ENCODE measurements around the gene TNN. TPM values are rescaled to one million over a fixed set of nuclear protein-coding genes. Genes with fewer than 3 reads are reported as not detected.
"Not testable (repeated sequence)": the region's sequence is repeated elsewhere in the genome, so short reads cannot be mapped to it uniquely, and the experiment has no call there.

Gene TNN
- total and polyA plus RNA-seq, 9 donors = 0.12 TPM; not detected in 8

DNA sequence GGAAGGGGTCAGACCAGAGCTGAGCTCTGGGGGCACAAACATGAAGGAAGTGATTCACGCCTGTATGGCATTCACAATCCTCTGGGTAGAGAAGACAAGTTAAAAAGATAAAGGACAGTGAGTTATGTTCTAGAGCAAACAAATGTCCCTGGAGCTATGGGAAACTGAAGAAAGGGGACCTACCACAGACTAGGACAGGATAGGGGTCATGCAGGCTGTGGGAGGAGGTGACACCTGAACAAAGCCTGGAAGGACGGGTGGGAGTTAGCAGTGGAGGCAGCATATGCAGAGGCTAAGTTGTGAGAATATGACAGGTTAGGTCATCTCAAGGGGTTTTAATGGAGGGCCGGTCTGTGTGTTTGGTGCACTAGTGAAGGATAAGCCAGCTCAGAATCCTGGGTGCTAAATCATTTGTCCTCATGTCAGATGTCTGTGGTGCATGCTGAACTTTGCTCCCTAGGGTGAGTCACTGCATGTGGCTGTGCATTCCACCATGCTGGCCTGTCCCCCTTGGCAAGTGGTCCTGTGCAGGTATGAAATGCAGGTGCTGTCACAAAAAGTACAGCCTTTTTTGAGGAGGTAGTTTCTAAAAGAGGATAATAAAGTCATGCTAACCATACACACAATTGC is 28.5 kb downstream of the TNN start:
- no peak for DNase-seq
- H3K9me3 ChIP-seq = no peaks in the 10 kb centered on the region
- no peaks in the 10 kb centered on the region for H3K4me1 ChIP-seq (ENCODE audit: insufficient read depth)
- no peaks in the 10 kb centered on the region for H3K36me3 ChIP-seq
- H3K27me3 ChIP-seq = no peaks in the 10 kb centered on the region
- TF ChIP-seq EP300 (IDR thresholded peaks at IDR 0.05) (no peak), POLR2A (IDR thresholded peaks at IDR 0.05) (no peak)
- TF ChIP-seq, protein P1, sequence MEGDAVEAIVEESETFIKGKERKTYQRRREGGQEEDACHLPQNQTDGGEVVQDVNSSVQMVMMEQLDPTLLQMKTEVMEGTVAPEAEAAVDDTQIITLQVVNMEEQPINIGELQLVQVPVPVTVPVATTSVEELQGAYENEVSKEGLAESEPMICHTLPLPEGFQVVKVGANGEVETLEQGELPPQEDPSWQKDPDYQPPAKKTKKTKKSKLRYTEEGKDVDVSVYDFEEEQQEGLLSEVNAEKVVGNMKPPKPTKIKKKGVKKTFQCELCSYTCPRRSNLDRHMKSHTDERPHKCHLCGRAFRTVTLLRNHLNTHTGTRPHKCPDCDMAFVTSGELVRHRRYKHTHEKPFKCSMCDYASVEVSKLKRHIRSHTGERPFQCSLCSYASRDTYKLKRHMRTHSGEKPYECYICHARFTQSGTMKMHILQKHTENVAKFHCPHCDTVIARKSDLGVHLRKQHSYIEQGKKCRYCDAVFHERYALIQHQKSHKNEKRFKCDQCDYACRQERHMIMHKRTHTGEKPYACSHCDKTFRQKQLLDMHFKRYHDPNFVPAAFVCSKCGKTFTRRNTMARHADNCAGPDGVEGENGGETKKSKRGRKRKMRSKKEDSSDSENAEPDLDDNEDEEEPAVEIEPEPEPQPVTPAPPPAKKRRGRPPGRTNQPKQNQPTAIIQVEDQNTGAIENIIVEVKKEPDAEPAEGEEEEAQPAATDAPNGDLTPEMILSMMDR (IDR thresholded peaks at IDR 0.05) = no peak
- no peak overlapping the region for H3K4me3 ChIP-seq
- intact Hi-C loops (cut with DNase I) = no loop called here
- WGBS, 3 donors = 84 to 87% (median 87%) methylated on average over 3 of the region's 3 CpGs
- no peak overlapping the region for H3K27ac ChIP-seq

DNA sequence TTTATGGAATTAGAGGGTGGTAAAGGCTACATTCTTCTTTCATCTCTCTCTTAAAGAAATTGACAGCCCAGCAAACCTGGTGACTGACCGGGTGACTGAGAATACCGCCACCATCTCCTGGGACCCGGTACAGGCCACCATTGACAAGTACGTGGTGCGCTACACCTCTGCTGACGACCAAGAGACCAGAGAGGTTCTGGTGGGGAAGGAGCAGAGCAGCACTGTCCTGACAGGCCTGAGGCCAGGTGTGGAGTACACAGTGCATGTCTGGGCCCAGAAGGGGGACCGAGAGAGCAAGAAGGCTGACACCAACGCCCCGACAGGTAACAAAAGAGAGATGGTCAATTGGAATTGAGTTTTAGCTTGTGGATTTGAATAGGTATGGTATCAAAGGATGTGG is 29.7 kb downstream of the TNN start:
- H3K27ac ChIP-seq = no peak overlapping the region
- 90 to 95% (median 94%) methylated on average over 9 of the region's 9 CpGs for WGBS, 3 donors
- H3K9me3 ChIP-seq = no peaks in the 10 kb centered on the region
- H3K4me3 ChIP-seq = no peak overlapping the region
- DNase-seq = no peak
- no peaks in the 10 kb centered on the region for H3K4me1 ChIP-seq (ENCODE audit: insufficient read depth)
- intact Hi-C loops (cut with DNase I) = no loop called here
- TF ChIP-seq EP300 (IDR thresholded peaks at IDR 0.05) (no peak), POLR2A (IDR thresholded peaks at IDR 0.05) (no peak)
- TF ChIP-seq, protein P1 (IDR thresholded peaks at IDR 0.05) = no peak
- H3K27me3 ChIP-seq = no peaks in the 10 kb centered on the region
- no peaks in the 10 kb centered on the region for H3K36me3 ChIP-seq

DNA sequence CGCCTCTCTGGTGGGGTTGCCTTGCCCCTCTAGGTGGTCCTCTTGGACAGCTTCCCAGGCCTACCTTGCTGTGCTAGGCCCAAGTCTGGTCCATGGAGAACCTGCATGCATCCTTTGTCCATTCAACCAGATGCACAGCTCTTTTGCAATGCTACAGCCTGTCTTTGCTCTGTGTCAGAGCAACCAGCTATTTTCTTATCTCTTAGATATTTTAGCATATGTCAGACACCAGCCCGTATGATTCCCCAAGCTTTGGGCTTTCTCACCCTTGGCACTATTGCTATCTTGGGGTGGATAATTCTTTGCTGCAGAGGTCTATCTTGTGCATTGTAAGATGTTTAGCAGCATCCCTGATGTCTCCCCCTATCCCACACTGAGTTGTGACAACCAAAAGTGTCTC is 32.3 kb downstream of the TNN start:
- no peak overlapping the region for H3K4me3 ChIP-seq
- intact Hi-C loops (cut with DNase I) = no loop called here
- WGBS, 3 donors = 64 to 77% (median 64%) methylated on average over 2 of the region's 2 CpGs
- no peaks in the 10 kb centered on the region for H3K9me3 ChIP-seq
- no peak for TF ChIP-seq POLR2A (IDR thresholded peaks at IDR 0.05)
- TF ChIP-seq EP300 (IDR thresholded peaks at IDR 0.05) = no peak
- TF ChIP-seq, protein P1 (IDR thresholded peaks at IDR 0.05) = no peak
- H3K4me1 ChIP-seq (ENCODE audit: insufficient read depth) = no peaks in the 10 kb centered on the region
- H3K27ac ChIP-seq = no peak overlapping the region
- no peaks in the 10 kb centered on the region for H3K27me3 ChIP-seq
- no peak for DNase-seq
- no peaks in the 10 kb centered on the region for H3K36me3 ChIP-seq

DNA sequence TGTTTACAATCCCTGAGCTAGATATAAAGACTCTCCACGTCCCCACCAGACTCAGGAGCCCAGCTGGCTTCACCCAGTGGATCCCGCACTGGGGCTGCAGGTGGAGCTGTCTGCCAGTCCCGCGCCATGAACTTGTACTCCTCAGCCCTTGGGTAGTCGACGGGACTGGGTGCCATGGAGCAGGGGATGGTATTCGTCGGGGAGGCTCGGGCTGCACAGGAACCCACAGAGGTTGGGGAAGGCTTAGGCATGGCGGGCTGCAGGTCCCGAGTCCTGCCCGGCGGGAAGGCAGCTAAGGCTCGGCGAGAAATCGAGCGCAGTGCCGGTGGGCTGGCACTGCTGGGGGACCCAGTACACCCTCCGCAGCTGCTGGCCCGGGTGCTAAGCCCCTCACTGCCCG is 34.5 kb downstream of the TNN start:
- H3K4me3 ChIP-seq; H3K36me3 ChIP-seq; H3K27ac ChIP-seq; intact Hi-C loops (cut with DNase I); DNase-seq; H3K27me3 ChIP-seq; H3K4me1 ChIP-seq (ENCODE audit: insufficient read depth); H3K9me3 ChIP-seq: not testable (repeated sequence)
- WGBS, 3 donors = 96 to 98% methylated on average over 8 to 19 of the region's 21 CpGs; no CpG with 5 or more reads in 1 of the 3 donors

DNA sequence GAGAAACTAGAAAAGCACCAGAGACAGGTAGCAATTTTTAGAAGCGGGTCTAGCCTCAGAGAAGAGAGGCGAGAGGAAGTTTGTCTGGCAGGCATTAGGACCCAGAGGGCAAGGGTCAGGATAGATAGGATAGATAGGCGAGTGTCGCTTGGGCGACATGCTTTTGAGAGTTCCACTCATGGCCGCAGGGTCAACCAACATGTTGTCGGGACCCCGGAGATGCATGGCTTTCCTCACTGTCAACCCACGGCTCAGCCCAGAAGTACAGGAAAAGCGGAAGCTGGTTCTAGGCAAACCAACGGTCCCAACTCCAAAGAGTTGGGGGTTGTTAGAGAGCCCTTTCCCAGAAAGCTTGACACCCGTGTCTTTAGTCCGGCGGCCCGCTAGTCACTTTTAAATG is 38.9 kb downstream of the TNN start:
- intact Hi-C loops (cut with DNase I); H3K9me3 ChIP-seq; H3K4me3 ChIP-seq; DNase-seq; H3K27me3 ChIP-seq; H3K27ac ChIP-seq; H3K4me1 ChIP-seq (ENCODE audit: insufficient read depth); H3K36me3 ChIP-seq: not testable (repeated sequence)
- 87 to 90% (median 87%) methylated on average over 15 of the region's 15 CpGs for WGBS, 3 donors

DNA sequence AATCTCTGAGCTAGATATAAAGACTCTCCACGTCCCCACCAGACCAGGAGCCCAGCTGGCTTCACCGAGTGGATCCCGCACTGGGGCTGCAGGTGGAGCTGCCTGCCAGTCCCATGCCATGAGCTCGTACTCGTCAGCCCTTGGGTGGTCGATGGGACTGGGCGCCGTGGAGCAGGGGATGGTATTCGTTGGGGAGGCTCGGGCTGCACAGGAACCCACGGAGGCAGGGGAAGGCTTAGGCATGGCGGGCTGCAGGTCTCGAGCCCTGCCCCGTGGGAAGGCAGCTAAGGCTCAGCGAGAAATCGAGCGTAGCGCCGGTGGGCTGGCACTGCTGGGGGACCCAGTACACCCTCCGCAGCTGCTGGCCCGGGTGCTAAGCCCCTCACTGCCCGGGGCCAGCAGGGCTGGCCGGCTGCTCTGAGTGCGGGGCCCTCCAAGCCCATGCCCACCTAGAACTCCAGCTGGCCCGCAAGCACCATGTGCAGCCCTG is 40.7 kb downstream of the TNN start:
- intact Hi-C loops (cut with DNase I); H3K27me3 ChIP-seq; DNase-seq; H3K27ac ChIP-seq; H3K9me3 ChIP-seq; H3K4me3 ChIP-seq; H3K4me1 ChIP-seq (ENCODE audit: insufficient read depth); H3K36me3 ChIP-seq: not testable (repeated sequence)
- WGBS, 3 donors = 87 to 94% (median 90%) methylated on average over 21 to 25 of the region's 25 CpGs

All from ovary (tissue), 9 donors.